ENCODE results near the gene SSTR5. TPM values are rescaled to one million over a fixed set of nuclear protein-coding genes. Genes with fewer than 3 reads are reported as not detected.

SSTR5 gene
- total RNA-seq, 1 experiment from 2014 or later, result not detected

- no TSS peak for BruUV-seq (replicated peaks)
- ChIA-PET POLR2A (ENCODE audit: unreplicated experiment) (no interaction called here), CTCF (no interaction called here)
- Histone ChIP-seq H3K4me3 (no peak overlapping the region), H3K36me3 (ENCODE audit: low read depth) (no peaks in the 10 kb centered on the region), H3K9me3 (ENCODE audit: insufficient read depth, low read depth) (no peaks in the 10 kb centered on the region), H3K4me1 (replicated peaks; ENCODE audit: insufficient read depth) (no peaks in the 10 kb centered on the region), H3K27ac (no peak overlapping the region), H4K20me1 (ENCODE audit: insufficient read depth) (no peaks in the 10 kb centered on the region), H3K9me2 (ENCODE audit: insufficient read depth) (no peaks in the 10 kb centered on the region), H2AFZ (no peak overlapping the region), H3K4me2 (no peak overlapping the region), H3K27me3 (ENCODE audit: insufficient read depth, low read depth) (peaks cover 34% of the 10 kb centered on the region), H3K79me2 (ENCODE audit: low read depth) (no peaks in the 10 kb centered on the region), H3F3A (ENCODE audit: insufficient read depth, low read depth) (no peaks in the 10 kb centered on the region)
- DNase-seq, result no peak
- intact Hi-C loops (cut with micrococcal nuclease; ENCODE audit: unreplicated experiment), result no loop called here
- no peak for TF ChIP-seq CTCF (conservative IDR thresholded peaks at IDR 0.05)
- no peak for TF ChIP-seq EZH2 (IDR thresholded peaks at IDR 0.05; ENCODE audit: low read depth)
These were observed 24.7 kb upstream of the SSTR5 start for GRCh38 chr16:1047801-1048200.

- Histone ChIP-seq H3K9me3 (ENCODE audit: insufficient read depth, low read depth) (no peaks in the 10 kb centered on the region), H3K4me2 (no peak overlapping the region), H3K4me3 (no peak overlapping the region), H3F3A (ENCODE audit: insufficient read depth, low read depth) (no peaks in the 10 kb centered on the region), H4K20me1 (ENCODE audit: insufficient read depth) (no peaks in the 10 kb centered on the region), H3K36me3 (ENCODE audit: low read depth) (no peaks in the 10 kb centered on the region), H3K9me2 (ENCODE audit: insufficient read depth) (no peaks in the 10 kb centered on the region), H3K79me2 (ENCODE audit: low read depth) (no peaks in the 10 kb centered on the region), H3K27ac (no peak overlapping the region), H3K4me1 (replicated peaks; ENCODE audit: insufficient read depth) (no peaks in the 10 kb centered on the region), H2AFZ (no peak overlapping the region), H3K27me3 (ENCODE audit: insufficient read depth, low read depth) (peaks cover 41% of the 10 kb centered on the region)
- no TSS peak for BruUV-seq (replicated peaks)
- no peak for TF ChIP-seq CTCF (conservative IDR thresholded peaks at IDR 0.05)
- no peak for TF ChIP-seq EZH2 (IDR thresholded peaks at IDR 0.05; ENCODE audit: low read depth)
- ChIA-PET CTCF (no interaction called here), POLR2A (ENCODE audit: unreplicated experiment) (no interaction called here)
- peak in 1 of 2 experiments; percentile 50 for DNase-seq
- intact Hi-C loops (cut with micrococcal nuclease; ENCODE audit: unreplicated experiment), result no loop called here
These were observed 24.0 kb upstream of the SSTR5 start for GRCh38 chr16:1048442-1049112.

GRCh38 chr16:1049113-1049975 lies 23.2 kb upstream of the SSTR5 start:
- Histone ChIP-seq H3K9me3 (ENCODE audit: insufficient read depth, low read depth) (no peaks in the 10 kb centered on the region), H2AFZ (no peak overlapping the region), H3K27me3 (ENCODE audit: insufficient read depth, low read depth) (peaks cover 46% of the 10 kb centered on the region), H3K27ac (no peak overlapping the region), H3K4me1 (replicated peaks; ENCODE audit: insufficient read depth) (no peaks in the 10 kb centered on the region), H4K20me1 (ENCODE audit: insufficient read depth) (no peaks in the 10 kb centered on the region), H3K9me2 (ENCODE audit: insufficient read depth) (no peaks in the 10 kb centered on the region), H3K4me2 (no peak overlapping the region), H3K36me3 (ENCODE audit: low read depth) (no peaks in the 10 kb centered on the region), H3K79me2 (ENCODE audit: low read depth) (no peaks in the 10 kb centered on the region), H3F3A (ENCODE audit: insufficient read depth, low read depth) (no peaks in the 10 kb centered on the region), H3K4me3 (no peak overlapping the region)
- ChIA-PET POLR2A (ENCODE audit: unreplicated experiment) (no interaction called here), CTCF (no interaction called here)
- no peak for DNase-seq
- TF ChIP-seq CTCF (conservative IDR thresholded peaks at IDR 0.05) (no peak), EZH2 (IDR thresholded peaks at IDR 0.05; ENCODE audit: low read depth) (no peak)
- BruUV-seq (replicated peaks), result no TSS peak
- intact Hi-C loops (cut with micrococcal nuclease; ENCODE audit: unreplicated experiment), result no loop called here
